IMR-90 (cell line): Measurements from ENCODE around the gene BANP. TPM values are rescaled to one million over a fixed set of nuclear protein-coding genes. Genes with fewer than 3 reads are reported as not detected.

Source experiments
- ATAC-seq: fragments of 200-7000 bp; cut with Tn5 transposase; 2 replicates; pipeline ENCODE4 v1.9.1; 2020; ENCODE audit warnings: low read depth, mild to moderate bottlenecking, moderate library complexity
- BruUV-seq: library from RNA; stranded (reverse); fragments of 400-500 nt; replicated peaks from 2 replicates; lab custom pipeline; 2021; lab: Mats Ljungman, UMichigan
- CTCF ChIA-PET: fragments of 300-600 bp; formaldehyde crosslinking; extraction: SDS; loops from one replicate; lab custom pipeline; 2021; ENCODE audit warnings: antibody characterized with exemption; lab: Yijun Ruan, JAX
- POLR2A ChIA-PET: fragments of 300-600 bp; sonication (Branson Sonifier 250); formaldehyde crosslinking; loops from one replicate; lab custom pipeline; 2022; ENCODE audit warnings: antibody characterized with exemption; ENCODE audit not compliant: unreplicated experiment; lab: Charles Lee
- DNase-seq: peaks from one replicate; pipeline ENCODE4 v3.0.0; 2013
- H2AFZ ChIP-seq: replicated peaks from 2 replicates; pipeline ENCODE3; 2013; ENCODE audit warnings: low read length, mild to moderate bottlenecking; ENCODE audit not compliant: poor library complexity
- H2AK5ac ChIP-seq: 2 replicates; pipeline ENCODE4 v1.6.1; 2013; ENCODE audit warnings: low read depth, low read length, inconsistent platforms
- H2AK9ac ChIP-seq: replicated peaks from 2 replicates; pipeline ENCODE3; 2013; ENCODE audit warnings: mild to moderate bottlenecking, low read depth, low read length, moderate library complexity; ENCODE audit not compliant: poor library complexity
- H2BK120ac ChIP-seq: 2 replicates; pipeline ENCODE4 v1.6.1; 2013; ENCODE audit warnings: low read depth, low read length, inconsistent platforms
- H2BK15ac ChIP-seq: 3 replicates; pipeline ENCODE4 v1.6.1; 2013; ENCODE audit warnings: low read depth, low read length, inconsistent platforms
- H2BK20ac ChIP-seq: 2 replicates; pipeline ENCODE4 v1.6.1; 2013; ENCODE audit warnings: low read depth, mild to moderate bottlenecking, inconsistent platforms, low read length, moderate library complexity
- H2BK5ac ChIP-seq: 2 replicates; pipeline ENCODE4 v1.6.1; 2013; ENCODE audit warnings: mild to moderate bottlenecking, low read depth, low read length, inconsistent platforms; ENCODE audit not compliant: poor library complexity, severe bottlenecking
- H3K14ac ChIP-seq: replicated peaks from 2 replicates; pipeline ENCODE4 v1.6.1; 2013; ENCODE audit warnings: low read depth, low read length, inconsistent platforms
- H3K18ac ChIP-seq: 2 replicates; pipeline ENCODE4 v1.6.1; 2013; ENCODE audit warnings: low read depth, low read length, control low read depth
- H3K23ac ChIP-seq: 2 replicates; pipeline ENCODE4 v1.6.1; 2013; ENCODE audit warnings: low read depth, low read length, inconsistent platforms
- H3K27ac ChIP-seq: 2 replicates; pipeline ENCODE4 v1.5.1; 2013; ENCODE audit warnings: mild to moderate bottlenecking, control low read depth, low read length; ENCODE audit not compliant: insufficient read depth
- H3K27me3 ChIP-seq: 2 replicates; pipeline ENCODE4 v1.6.1; 2013; ENCODE audit warnings: low read length; ENCODE audit not compliant: control insufficient read depth, insufficient read depth
- H3K36me3 ChIP-seq: 2 replicates; pipeline ENCODE4 v1.6.1; 2013; ENCODE audit warnings: low read length, mixed read lengths; ENCODE audit not compliant: control insufficient read depth, insufficient read depth
- H3K4ac ChIP-seq: 2 replicates; pipeline ENCODE4 v1.6.1; 2013; ENCODE audit warnings: low read depth, low read length, inconsistent platforms
- H3K4me1 ChIP-seq: 2 replicates; pipeline ENCODE4 v1.6.1; 2013; ENCODE audit warnings: low read length, mixed read lengths; ENCODE audit not compliant: control insufficient read depth, insufficient read depth
- H3K4me2 ChIP-seq: 2 replicates; pipeline ENCODE4 v1.6.1; 2013; ENCODE audit warnings: low read depth, mild to moderate bottlenecking, control low read depth, low read length, moderate library complexity
- H3K4me3 ChIP-seq: 2 replicates; pipeline ENCODE4 v1.5.1; 2013; ENCODE audit warnings: low read depth, mild to moderate bottlenecking, control low read depth, low read length, moderate library complexity; ENCODE audit not compliant: insufficient read depth
- H3K56ac ChIP-seq: 2 replicates; pipeline ENCODE4 v1.6.1; 2013; ENCODE audit warnings: low read length, inconsistent platforms; ENCODE audit not compliant: insufficient read depth; ENCODE audit errors: extremely low read depth
- H3K79me1 ChIP-seq, 2 experiments: 2 replicates each; pipeline ENCODE4 v1.6.1; 2013; ENCODE audit warnings: low read length in 2 of 2, inconsistent platforms in 1 of 2, low read depth in 1 of 2
- H3K9ac ChIP-seq: 2 replicates; pipeline ENCODE4 v1.6.1; 2013; ENCODE audit warnings: low read depth, low read length, control low read depth
- H3K9me1 ChIP-seq: 2 replicates; pipeline ENCODE4 v1.6.1; 2013; ENCODE audit warnings: low read length, inconsistent platforms; ENCODE audit not compliant: insufficient read depth
- H3K9me3 ChIP-seq: 2 replicates; pipeline ENCODE4 v1.6.1; 2013; ENCODE audit warnings: low read length; ENCODE audit not compliant: control insufficient read depth, insufficient read depth
- H4K20me1 ChIP-seq: 2 replicates; pipeline ENCODE4 v1.6.1; 2013; ENCODE audit warnings: low read length, inconsistent platforms; ENCODE audit not compliant: insufficient read depth
- H4K5ac ChIP-seq: 2 replicates; pipeline ENCODE4 v1.6.1; 2013; ENCODE audit warnings: mild to moderate bottlenecking, low read depth, low read length, control low read depth
- H4K8ac ChIP-seq, 2 experiments: 2 replicates each; pipeline ENCODE4 v1.6.1; 2013; ENCODE audit warnings: low read depth in 2 of 2, low read length in 2 of 2, control low read depth in 1 of 2, inconsistent platforms in 1 of 2
- H4K91ac ChIP-seq: 2 replicates; pipeline ENCODE4 v1.6.1; 2013; ENCODE audit warnings: low read depth, low read length, inconsistent platforms; ENCODE audit not compliant: insufficient read depth
- CHD1 ChIP-seq: IDR thresholded peaks from 2 replicates; pipeline ENCODE4 v1.6.1; 2012; ENCODE audit warnings: low read depth, low read length, improper control_type of control experiment
- CTCF ChIP-seq: conservative IDR thresholded peaks from 2 replicates; pipeline ENCODE4 v1.5.1; 2012; ENCODE audit warnings: mild to moderate bottlenecking, low read depth, low read length, improper control_type of control experiment
- MAFK ChIP-seq: IDR thresholded peaks from 2 replicates; pipeline ENCODE4 v1.6.1; 2012; ENCODE audit warnings: low read depth, low read length, improper control_type of control experiment
- MXI1 ChIP-seq: IDR thresholded peaks from 2 replicates; pipeline ENCODE4 v1.6.1; 2012; ENCODE audit warnings: low read depth, mild to moderate bottlenecking, low read length, moderate library complexity, borderline replicate concordance
- RCOR1 ChIP-seq: IDR thresholded peaks from 2 replicates; pipeline ENCODE4 v1.6.1; 2012; ENCODE audit warnings: mild to moderate bottlenecking, low read length, improper control_type of control experiment; ENCODE audit not compliant: insufficient replicate concordance
- SMC3 ChIP-seq: fragments of 150-350 bp; IDR thresholded peaks from 2 replicates; pipeline ENCODE4 v1.6.1; 2016; ENCODE audit warnings: low read depth, mild to moderate bottlenecking, antibody characterized with exemption, low read length, moderate library complexity
- WGBS, 2 experiments: methylation state at CpG; one replicate each; pipeline versions ENCODE4 v1.1.5 to v1.1.7; 2013; ENCODE audit warnings: missing lambda C conversion rate in 2 of 2; ENCODE audit not compliant: insufficient read length in 1 of 2; ENCODE audit errors: extremely low coverage in 2 of 2; 5-methylcytosine and 5-hydroxymethylcytosine counted together
- dilution Hi-C: fragments of 300-500 bp; cut with HindIII; formaldehyde crosslinking; loops from one replicate; pipeline ENCODE4 v1.14.3; 2018; ENCODE audit warnings: low sequenced_read_pairs; ENCODE audit not compliant: unreplicated experiment
- in situ Hi-C: fragments of 300-500 bp; cut with MboI; formaldehyde crosslinking; loops from 3 replicates; pipeline ENCODE4 v1.14.3; 2019; ENCODE audit warnings: low sequenced_read_pairs, inconsistent platforms, mixed read lengths
- intact Hi-C: fragments of 100-400 bp; cut with micrococcal nuclease; formaldehyde crosslinking; loops from 2 replicates; pipeline ENCODE4 v1.10.0; 2022
- polyA plus RNA-seq, 3 experiments: library from polyadenylated mRNA; depleted of rRNA; stranded (reverse); fragments of >200 nt; gene quantifications; 2 replicates each; pipeline ENCODE4 v1.2.3, GENCODE V29; 2012; ENCODE audit warnings: low replicate concordance in 1 of 3
- total RNA-seq: library from RNA; depleted of rRNA; stranded (reverse); fragments of >200 nt; gene quantifications from 2 replicates; pipeline ENCODE4 v1.2.3, GENCODE V29; 2012
- TF ChIP-seq, protein P1 (sequence below): fragments of 150-350 bp; IDR thresholded peaks from 2 replicates; pipeline ENCODE4 v1.6.1; 2016; ENCODE audit warnings: low read depth, mild to moderate bottlenecking, low read length, moderate library complexity, borderline replicate concordance
- TF ChIP-seq, protein P2 (sequence below): fragments of 150-350 bp; IDR thresholded peaks from 2 replicates; pipeline ENCODE4 v1.6.1; 2017; ENCODE audit warnings: mild to moderate bottlenecking, antibody characterized with exemption, low read length, low read depth

Gene BANP
- total and polyA plus RNA-seq, 2 of the 4 experiments (the other 2 are of a cell fraction) = 17.4 to 17.9 TPM

DNA sequence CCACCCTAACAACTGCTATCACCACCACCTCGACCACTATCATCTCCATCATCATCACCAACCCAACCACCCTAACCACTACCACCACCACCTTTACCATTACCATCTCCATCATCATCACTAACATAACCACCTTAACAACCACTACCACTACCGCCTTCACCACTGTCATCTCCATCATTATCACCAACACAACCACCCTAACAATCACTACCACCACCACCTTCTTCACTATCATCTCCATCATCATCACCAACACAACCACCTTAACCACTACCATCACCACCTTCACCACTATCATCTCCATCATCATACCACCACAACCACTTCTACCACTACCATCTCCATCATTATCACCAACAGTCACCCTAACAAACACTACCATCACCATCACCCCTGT lies 101.4 kb downstream of the BANP start:
- CTCF ChIA-PET = no interaction called here
- no peak overlapping the region for H4K5ac ChIP-seq
- H3K27me3 ChIP-seq = no peaks in the 10 kb centered on the region
- peaks cover 2% of the 10 kb centered on the region; the same call in 1 of the 2 replicates for H3K9me1 ChIP-seq
- POLR2A ChIA-PET = no interaction called here
- peaks cover 2% of the 10 kb centered on the region; the same call in 1 of the 2 replicates for H3K4me1 ChIP-seq
- no peaks in the 10 kb centered on the region for H3K9me3 ChIP-seq
- H2BK120ac ChIP-seq = no peak overlapping the region
- H3K4me3 ChIP-seq = no peak overlapping the region
- H2AK9ac ChIP-seq = no peak overlapping the region
- in situ Hi-C loops (no loop called here), intact Hi-C loops (no loop called here), dilution Hi-C loops (no loop called here)
- H3K9ac ChIP-seq = no peak overlapping the region
- H3K23ac ChIP-seq = no peak overlapping the region
- WGBS, 2 experiments = 92% methylated on average over 2 of the region's 2 CpGs; no CpG with 5 or more reads in 1 of the 2 experiments
- H3K79me1 ChIP-seq = peaks cover 0 to 3% of the 10 kb centered on the region in 2 experiments; a peak in 1 of 4 replicates
- H3K4ac ChIP-seq = no peak overlapping the region
- H2AK5ac ChIP-seq = no peak overlapping the region
- no peak overlapping the region for H3K18ac ChIP-seq
- H3K36me3 ChIP-seq = peaks cover 12% of the 10 kb centered on the region
- no peak overlapping the region for H2AFZ ChIP-seq
- H4K91ac ChIP-seq = no peak overlapping the region
- H3K27ac ChIP-seq = no peak overlapping the region
- H4K20me1 ChIP-seq = no peaks in the 10 kb centered on the region
- H2BK15ac ChIP-seq = no peak overlapping the region; the same call in 2 of the 3 replicates
- TF ChIP-seq MXI1 (no peak), CTCF (no peak), CHD1 (no peak), RCOR1 (no peak), MAFK (no peak), SMC3 (no peak)
- TF ChIP-seq, protein P1, sequence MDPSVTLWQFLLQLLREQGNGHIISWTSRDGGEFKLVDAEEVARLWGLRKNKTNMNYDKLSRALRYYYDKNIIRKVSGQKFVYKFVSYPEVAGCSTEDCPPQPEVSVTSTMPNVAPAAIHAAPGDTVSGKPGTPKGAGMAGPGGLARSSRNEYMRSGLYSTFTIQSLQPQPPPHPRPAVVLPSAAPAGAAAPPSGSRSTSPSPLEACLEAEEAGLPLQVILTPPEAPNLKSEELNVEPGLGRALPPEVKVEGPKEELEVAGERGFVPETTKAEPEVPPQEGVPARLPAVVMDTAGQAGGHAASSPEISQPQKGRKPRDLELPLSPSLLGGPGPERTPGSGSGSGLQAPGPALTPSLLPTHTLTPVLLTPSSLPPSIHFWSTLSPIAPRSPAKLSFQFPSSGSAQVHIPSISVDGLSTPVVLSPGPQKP = no peak
- TF ChIP-seq, protein P2, sequence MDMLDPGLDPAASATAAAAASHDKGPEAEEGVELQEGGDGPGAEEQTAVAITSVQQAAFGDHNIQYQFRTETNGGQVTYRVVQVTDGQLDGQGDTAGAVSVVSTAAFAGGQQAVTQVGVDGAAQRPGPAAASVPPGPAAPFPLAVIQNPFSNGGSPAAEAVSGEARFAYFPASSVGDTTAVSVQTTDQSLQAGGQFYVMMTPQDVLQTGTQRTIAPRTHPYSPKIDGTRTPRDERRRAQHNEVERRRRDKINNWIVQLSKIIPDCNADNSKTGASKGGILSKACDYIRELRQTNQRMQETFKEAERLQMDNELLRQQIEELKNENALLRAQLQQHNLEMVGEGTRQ = no peak
- ATAC-seq = no peak
- H2BK20ac ChIP-seq = no peak overlapping the region
- no peak overlapping the region for H3K14ac ChIP-seq
- H3K4me2 ChIP-seq = no peak overlapping the region
- no peak overlapping the region for H2BK5ac ChIP-seq
- no TSS peak for BruUV-seq
- no peak for DNase-seq
- no peak overlapping the region for H4K8ac ChIP-seq
- H3K56ac ChIP-seq = no peak overlapping the region
